Neutrophil (primary cell): ENCODE measurements around the gene UVSSA.
A peak's percentile ranks its signal among the peaks of the same experiment; 100 is the strongest.

Source experiments
- H3K27ac ChIP-seq: fragments of 200-600 bp; sonication (generic); 2 replicates; pipeline ENCODE4 v1.5.1; 2016; ENCODE audit warnings: mild to moderate bottlenecking, moderate library complexity
- H3K27me3 ChIP-seq: fragments of 200-600 bp; sonication (generic); 2 replicates; pipeline ENCODE4 v1.6.0; 2016; ENCODE audit warnings: mild to moderate bottlenecking
- H3K36me3 ChIP-seq: fragments of 200-600 bp; sonication (generic); 2 replicates; pipeline ENCODE4 v1.5.1; 2017
- H3K4me1 ChIP-seq, 2 experiments: fragments of 200-600 bp in 1 of 2; sonication (generic) in 1 of 2; 1 replicate in 1 of 2; 2 replicates in 1 of 2; pipeline versions ENCODE4 v1.5.1 to v1.6.1; 2013 to 2016; ENCODE audit warnings: low read depth in 1 of 2, low read length in 1 of 2, mild to moderate bottlenecking in 1 of 2, moderate library complexity in 1 of 2; ENCODE audit not compliant: control insufficient read depth in 1 of 2, insufficient read depth in 1 of 2
- H3K4me3 ChIP-seq, 2 experiments: fragments of 200-600 bp in 1 of 2; sonication (generic) in 1 of 2; 1 replicate in 1 of 2; 2 replicates in 1 of 2; pipeline ENCODE4 v1.5.1; 2013 to 2016; ENCODE audit warnings: low read depth in 1 of 2, low read length in 1 of 2, mild to moderate bottlenecking in 1 of 2, moderate library complexity in 1 of 2
- H3K9me3 ChIP-seq: fragments of 200-600 bp; sonication (generic); 2 replicates; pipeline ENCODE4 v1.5.1; 2016
- TF ChIP-seq, protein P1 (sequence below): fragments of 200-600 bp; sonication (generic); IDR thresholded peaks from 2 replicates; pipeline ENCODE4 v1.5.1; 2016; ENCODE audit warnings: antibody characterized with exemption

Gene UVSSA

DNA sequence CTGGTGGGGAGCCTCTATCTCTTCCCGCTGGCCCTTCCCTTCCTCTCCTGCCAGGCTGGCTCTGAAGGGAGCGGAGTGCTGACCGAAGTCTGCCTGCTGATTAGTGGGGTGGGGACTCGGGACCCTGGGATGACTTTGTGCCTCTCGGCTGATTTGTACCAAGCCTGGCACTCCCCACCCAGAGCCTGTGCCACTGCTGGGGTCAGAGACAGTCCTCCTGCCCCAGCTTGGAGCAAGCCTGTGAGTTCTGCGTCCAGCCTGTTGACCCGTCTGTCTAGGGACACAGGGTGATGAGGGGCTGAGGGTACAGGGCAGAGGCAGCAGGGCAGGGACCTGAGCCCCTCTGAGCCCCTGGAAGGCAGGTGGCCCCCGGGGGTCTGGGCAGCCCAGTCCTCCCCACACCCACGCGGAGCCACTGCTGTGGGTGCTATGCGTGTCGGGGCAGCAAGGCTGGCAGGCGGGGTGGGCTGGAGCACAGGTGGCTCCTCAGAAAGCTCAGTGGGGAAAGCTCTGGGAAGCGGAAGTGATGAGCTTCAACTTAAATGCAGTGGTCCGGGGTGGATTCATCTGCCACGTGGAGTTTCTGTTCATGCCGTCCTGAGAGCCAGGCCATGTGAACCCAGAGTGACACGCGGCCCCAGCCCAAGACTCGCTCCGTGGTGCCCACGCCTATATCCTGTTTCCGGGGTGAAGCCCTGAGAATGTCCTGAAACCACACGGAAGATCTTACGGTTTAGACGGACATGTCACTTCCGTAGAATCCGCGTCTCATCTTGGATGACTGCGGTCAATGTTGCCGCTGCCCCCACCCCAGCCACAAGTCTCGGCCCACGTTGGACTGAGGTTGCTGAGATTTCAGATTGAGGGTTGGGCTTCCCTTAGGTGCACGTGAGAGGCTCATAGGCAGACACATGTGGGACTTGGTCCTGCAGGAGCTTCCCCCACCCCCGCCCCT is 21.1 kb upstream of the UVSSA start:
- H3K27ac ChIP-seq, result peak overlapping the region; percentile 11
- H3K27me3 ChIP-seq, result no peaks in the 10 kb centered on the region
- TF ChIP-seq, protein P1, sequence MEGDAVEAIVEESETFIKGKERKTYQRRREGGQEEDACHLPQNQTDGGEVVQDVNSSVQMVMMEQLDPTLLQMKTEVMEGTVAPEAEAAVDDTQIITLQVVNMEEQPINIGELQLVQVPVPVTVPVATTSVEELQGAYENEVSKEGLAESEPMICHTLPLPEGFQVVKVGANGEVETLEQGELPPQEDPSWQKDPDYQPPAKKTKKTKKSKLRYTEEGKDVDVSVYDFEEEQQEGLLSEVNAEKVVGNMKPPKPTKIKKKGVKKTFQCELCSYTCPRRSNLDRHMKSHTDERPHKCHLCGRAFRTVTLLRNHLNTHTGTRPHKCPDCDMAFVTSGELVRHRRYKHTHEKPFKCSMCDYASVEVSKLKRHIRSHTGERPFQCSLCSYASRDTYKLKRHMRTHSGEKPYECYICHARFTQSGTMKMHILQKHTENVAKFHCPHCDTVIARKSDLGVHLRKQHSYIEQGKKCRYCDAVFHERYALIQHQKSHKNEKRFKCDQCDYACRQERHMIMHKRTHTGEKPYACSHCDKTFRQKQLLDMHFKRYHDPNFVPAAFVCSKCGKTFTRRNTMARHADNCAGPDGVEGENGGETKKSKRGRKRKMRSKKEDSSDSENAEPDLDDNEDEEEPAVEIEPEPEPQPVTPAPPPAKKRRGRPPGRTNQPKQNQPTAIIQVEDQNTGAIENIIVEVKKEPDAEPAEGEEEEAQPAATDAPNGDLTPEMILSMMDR, result no peak
- H3K9me3 ChIP-seq, result no peaks in the 10 kb centered on the region
- no peak overlapping the region for H3K4me3 ChIP-seq
- H3K36me3 ChIP-seq, result peaks cover 88% of the 10 kb centered on the region
- no peaks in the 10 kb centered on the region for H3K4me1 ChIP-seq

GRCh38 chr4:1326751-1327525 is 20.1 kb upstream of the UVSSA start:
- Histone ChIP-seq H3K4me3 (no peak overlapping the region), H3K27ac (no peak overlapping the region), H3K9me3 (no peaks in the 10 kb centered on the region), H3K4me1 (no peaks in the 10 kb centered on the region), H3K36me3 (peaks cover 96% of the 10 kb centered on the region), H3K27me3 (no peaks in the 10 kb centered on the region)
- TF ChIP-seq, protein P1, result no peak

GRCh38 chr4:1327526-1328266 is 19.3 kb upstream of the UVSSA start:
- Histone ChIP-seq H3K27ac (no peak overlapping the region), H3K27me3 (no peaks in the 10 kb centered on the region), H3K4me1 (no peaks in the 10 kb centered on the region), H3K4me3 (no peak overlapping the region), H3K36me3 (peaks cover 96% of the 10 kb centered on the region), H3K9me3 (no peaks in the 10 kb centered on the region)
- TF ChIP-seq, protein P1, result no peak

DNA sequence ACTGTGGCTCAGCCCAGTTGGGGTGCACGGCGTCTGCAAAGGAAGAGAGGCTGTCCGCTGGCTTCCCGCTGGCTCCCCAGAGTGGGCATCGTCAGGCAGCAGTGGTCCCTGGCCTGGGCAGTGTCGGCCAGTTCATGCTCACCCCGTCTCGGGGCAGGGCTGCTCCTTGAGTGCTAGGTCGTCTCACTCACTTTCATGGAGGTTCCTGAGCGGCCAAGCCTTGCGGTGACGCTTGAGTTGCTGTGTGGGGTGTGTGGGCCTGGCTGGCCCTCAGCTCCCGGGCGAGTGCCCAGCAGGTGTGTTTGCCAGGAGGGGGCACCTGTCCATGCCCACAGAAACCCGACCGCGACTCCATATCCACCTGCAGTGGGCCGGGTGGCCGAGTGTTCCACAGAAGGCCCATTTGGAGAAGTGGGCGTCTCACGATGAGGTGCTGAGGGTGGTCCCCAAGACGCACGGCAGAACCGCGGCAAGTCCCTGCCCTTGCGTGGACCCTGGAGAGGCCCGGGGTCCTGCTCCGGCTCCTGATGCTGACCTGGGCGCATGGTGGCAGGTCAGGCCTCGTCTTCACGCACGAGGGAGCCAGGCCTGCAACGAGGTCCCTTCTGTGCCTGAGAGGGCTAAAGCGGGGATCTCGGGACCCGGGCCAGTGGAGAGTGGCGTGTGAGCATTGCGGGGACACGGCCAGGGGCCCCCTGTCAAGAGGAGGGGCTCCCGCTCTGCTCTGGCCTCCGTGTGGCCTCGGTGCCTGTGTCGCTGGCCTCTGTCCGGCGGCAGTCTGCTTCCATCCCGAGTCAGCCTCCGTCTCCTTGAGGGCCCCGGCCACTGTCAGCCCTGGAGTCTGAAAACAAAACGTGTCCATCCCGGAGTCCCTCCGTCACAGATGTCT is 18.5 kb upstream of the UVSSA start:
- no peaks in the 10 kb centered on the region for H3K9me3 ChIP-seq
- H3K4me3 ChIP-seq, result no peak overlapping the region
- peaks cover 97% of the 10 kb centered on the region for H3K36me3 ChIP-seq
- no peak overlapping the region for H3K27ac ChIP-seq
- no peaks in the 10 kb centered on the region for H3K27me3 ChIP-seq
- TF ChIP-seq, protein P1, result no peak
- H3K4me1 ChIP-seq, result no peaks in the 10 kb centered on the region
